B cell (primary cell): Measurements from ENCODE around the gene SETD6. TPM values are rescaled to one million over a fixed set of nuclear protein-coding genes. Genes with fewer than 3 reads are reported as not detected.

Experiments used
- ATAC-seq: fragments of 200-7000 bp; cut with Tn5 transposase; one replicate; pipeline ENCODE4 v1.10.0; 2021; ENCODE audit warnings: low read depth, mild to moderate bottlenecking, moderate number of reproducible peaks, moderate library complexity
- CTCF ChIA-PET: fragments of 350-600 bp; sonication (Branson Sonifier 250); formaldehyde crosslinking; loops from one replicate; lab custom pipeline; 2021; ENCODE audit warnings: antibody characterized with exemption, inconsistent platforms; lab: Charles Lee
- POLR2A ChIA-PET: fragments of 350-600 bp; sonication (Branson Sonifier 250); formaldehyde crosslinking; loops from one replicate; lab custom pipeline; 2021; ENCODE audit warnings: antibody characterized with exemption; lab: Charles Lee
- DNase-seq: peaks from one replicate; pipeline ENCODE4 v3.0.0; 2013
- H2AFZ ChIP-seq: 2 replicates; pipeline ENCODE4 v1.6.1; 2012; ENCODE audit warnings: mild to moderate bottlenecking, low read depth, low read length; ENCODE audit not compliant: insufficient read depth, poor library complexity, severe bottlenecking
- H3K27ac ChIP-seq, 2 donors: 1 replicate in 1 of 2; 2 replicates in 1 of 2; pipeline ENCODE4 v1.5.1; 2012 to 2013; ENCODE audit warnings: low read length in 2 of 2, mild to moderate bottlenecking in 2 of 2, moderate library complexity in 1 of 2
- H3K27me3 ChIP-seq, 4 experiments: fragments of 200-600 bp in 1 of 4; sonication (generic) in 1 of 4; replicated peaks in 1 of 4; 1 replicate in 2 of 4; 2 replicates in 2 of 4; pipeline versions ENCODE4 v1.6.1 to v1.7.0; 2013 to 2016; ENCODE audit warnings: low read length in 3 of 4, mild to moderate bottlenecking in 2 of 4, mixed read lengths in 1 of 4, moderate library complexity in 1 of 4; ENCODE audit not compliant: insufficient read depth in 4 of 4, control insufficient read depth in 3 of 4; ENCODE audit errors: control extremely low read depth in 1 of 4
- H3K36me3 ChIP-seq, 2 experiments: replicated peaks in 1 of 2; 1 replicate in 1 of 2; 2 replicates in 1 of 2; pipeline versions ENCODE4 v1.6.1 to v1.7.1; 2013; ENCODE audit warnings: low read length in 1 of 2; ENCODE audit not compliant: insufficient read depth in 2 of 2, control insufficient read depth in 1 of 2; ENCODE audit errors: control extremely low read depth in 1 of 2, extremely low read depth in 1 of 2
- H3K4me1 ChIP-seq, 2 donors: fragments of 200-600 bp in 1 of 2; sonication (generic) in 1 of 2; 1 replicate in 1 of 2; 2 replicates in 1 of 2; pipeline versions ENCODE4 v1.5.1 to v1.6.1; 2013 to 2017; ENCODE audit warnings: low read length in 2 of 2; ENCODE audit not compliant: control insufficient read depth in 2 of 2, insufficient read depth in 2 of 2
- H3K4me2 ChIP-seq: replicated peaks from 2 replicates; pipeline ENCODE3; 2012; ENCODE audit warnings: mild to moderate bottlenecking, low read depth, low read length; ENCODE audit not compliant: poor library complexity, severe bottlenecking
- H3K4me3 ChIP-seq, 5 experiments: fragments of 200-600 bp in 1 of 5; sonication (generic) in 1 of 5; 1 replicate in 3 of 5; 2 replicates in 2 of 5; pipeline versions ENCODE4 v1.5.1 to v1.7.0; 2011 to 2016; ENCODE audit warnings: low read length in 4 of 5, mild to moderate bottlenecking in 4 of 5, low read depth in 2 of 5, control low read depth in 1 of 5, moderate library complexity in 1 of 5; ENCODE audit not compliant: insufficient read depth in 1 of 5; ENCODE audit errors: control extremely low read depth in 1 of 5, extremely low read depth in 1 of 5
- H3K79me2 ChIP-seq: fragments of 200-600 bp; sonication (generic); one replicate; pipeline ENCODE4 v1.6.0; 2016; ENCODE audit warnings: low read length; ENCODE audit not compliant: control insufficient read depth, insufficient read depth
- H3K9ac ChIP-seq: fragments of 200-600 bp; sonication (generic); 2 replicates; pipeline ENCODE4 v1.6.1; 2017; ENCODE audit warnings: mild to moderate bottlenecking, low read length, moderate library complexity
- H3K9me3 ChIP-seq, 3 donors: one replicate each; pipeline versions ENCODE4 v1.6.1 to v1.7.1; 2013; ENCODE audit warnings: low read length in 2 of 3; ENCODE audit not compliant: control insufficient read depth in 2 of 3, insufficient read depth in 1 of 3; ENCODE audit errors: control extremely low read depth in 1 of 3
- H4K20me1 ChIP-seq: 2 replicates; pipeline ENCODE4 v1.6.0; 2012; ENCODE audit warnings: mild to moderate bottlenecking, low read length; ENCODE audit not compliant: insufficient read depth, control insufficient read depth, poor library complexity, severe bottlenecking
- H3K27ac Mint-ChIP-seq: one replicate; pipeline ENCODE4 v1.8.0; 2021; ENCODE audit warnings: mixed read lengths
- H3K27me3 Mint-ChIP-seq: one replicate; pipeline ENCODE4 v1.8.0; 2021; ENCODE audit warnings: mixed read lengths
- H3K4me1 Mint-ChIP-seq: one replicate; pipeline ENCODE4 v1.8.0; 2021; ENCODE audit warnings: mixed read lengths
- H3K4me3 Mint-ChIP-seq: one replicate; pipeline ENCODE4 v1.8.0; 2021; ENCODE audit warnings: mixed read lengths
- H3K9me3 Mint-ChIP-seq: one replicate; pipeline ENCODE4 v1.8.0; 2022; ENCODE audit warnings: mixed read lengths; ENCODE audit not compliant: insufficient read depth
- EZH2 ChIP-seq: IDR thresholded peaks from 2 replicates; pipeline ENCODE4 v1.6.1; 2012; ENCODE audit warnings: borderline replicate concordance, low read depth, mild to moderate bottlenecking, moderate library complexity, low read length; ENCODE audit not compliant: insufficient read depth, poor library complexity, severe bottlenecking
- WGBS: methylation state at CpG from one replicate; pipeline ENCODE4 v1.1.5; 2013; ENCODE audit warnings: missing lambda C conversion rate; ENCODE audit not compliant: insufficient coverage; 5-methylcytosine and 5-hydroxymethylcytosine counted together
- intact Hi-C: fragments of 100-400 bp; cut with micrococcal nuclease; formaldehyde crosslinking; loops from one replicate; pipeline ENCODE4 v1.10.0; 2022
- polyA plus RNA-seq: library from polyadenylated mRNA; depleted of rRNA; stranded (reverse); fragments of >200 nt; gene quantifications from 2 replicates; pipeline ENCODE4 v1.2.3, GENCODE V29; 2012
- total RNA-seq, 2 donors: library from RNA; stranded (reverse); fragments of 120-200 nt in 1 of 2; gene quantifications; 1 replicate in 1 of 2; 2 replicates in 1 of 2; pipeline versions ENCODE4 v1.2.3 to v1.2.4, GENCODE V29; 2013 to 2022
- TF ChIP-seq, protein P1 (sequence below): fragments of 200-600 bp; IDR thresholded peaks from one replicate; pipeline ENCODE4 v1.8.0; 2022; ENCODE audit warnings: antibody characterized with exemption, mild to moderate bottlenecking

SETD6 gene
- total and polyA plus RNA-seq, 2 donors (not counting 1 experiment from before 2014, with no cell fraction given), result 24.2 to 37.4 TPM

DNA sequence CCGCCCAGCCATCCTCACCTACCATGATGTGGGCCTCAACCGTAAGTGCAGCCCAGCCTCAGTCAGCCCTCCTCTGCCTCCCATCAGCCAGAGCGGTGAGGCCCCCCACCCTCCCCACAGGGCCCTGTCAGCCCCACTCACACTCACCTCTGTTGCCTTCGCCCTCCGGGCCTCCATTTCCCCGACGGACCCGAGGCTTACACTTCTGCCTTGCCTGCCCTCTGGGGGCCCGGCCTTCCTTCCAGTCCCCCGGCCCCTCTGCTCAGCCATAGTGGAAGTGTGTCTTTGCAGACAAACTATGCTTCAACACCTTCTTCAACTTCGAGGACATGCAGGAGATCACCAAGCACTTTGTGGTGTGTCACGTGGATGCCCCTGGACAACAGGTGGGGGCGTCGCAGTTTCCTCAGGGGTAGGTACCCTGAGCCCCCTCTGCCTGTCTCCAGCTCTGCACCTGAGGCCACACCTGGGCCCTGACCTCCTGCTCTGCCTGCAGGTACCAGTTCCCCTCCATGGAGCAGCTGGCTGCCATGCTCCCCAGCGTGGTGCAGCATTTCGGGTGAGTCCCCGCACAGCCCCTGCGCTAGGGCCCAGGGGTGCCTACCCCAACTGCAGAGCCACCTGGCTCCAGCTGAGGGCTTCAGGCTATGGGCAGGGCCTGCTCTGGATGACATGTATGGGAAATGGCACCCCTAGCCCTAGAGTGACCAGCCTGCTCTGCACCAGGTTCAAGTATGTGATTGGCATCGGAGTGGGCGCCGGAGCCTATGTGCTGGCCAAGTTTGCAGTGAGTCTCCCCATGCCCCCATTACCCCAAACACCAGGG is 11.2 kb upstream of the SETD6 start:
- H3K27me3 ChIP-seq, result peaks cover 0 to 47% (median 17%) of the 10 kb centered on the region in 4 experiments
- POLR2A ChIA-PET, result no interaction called here
- no peak for DNase-seq

More for the DNA sequence above, 11.2 kb upstream of the SETD6 start:
- Histone ChIP-seq H3K4me3 (no peak overlapping the region), H3K4me1 (peaks cover 23 to 25% of the 10 kb centered on the region in 2 donors), H3K9ac (no peak overlapping the region), H2AFZ (no peak overlapping the region), H3K27ac (no peak overlapping the region), H3K9me3 (peaks cover 0 to 12% (median 0%) of the 10 kb centered on the region in 3 donors), H3K79me2 (no peaks in the 10 kb centered on the region), H3K36me3 (no peaks in the 10 kb centered on the region), H3K4me2 (no peak overlapping the region), H4K20me1 (no peaks in the 10 kb centered on the region)
- CTCF ChIA-PET, result no interaction called here
- no peaks in the 10 kb centered on the region for H3K9me3 Mint-ChIP-seq
- intact Hi-C loops, result no loop called here
- no peak overlapping the region for H3K27ac Mint-ChIP-seq
- no peak for ATAC-seq
- H3K27me3 Mint-ChIP-seq, result peaks cover 18% of the 10 kb centered on the region
- WGBS, result 96% methylated on average over 18 of the region's 21 CpGs
- no peak overlapping the region for H3K4me3 Mint-ChIP-seq
- TF ChIP-seq, protein P1, sequence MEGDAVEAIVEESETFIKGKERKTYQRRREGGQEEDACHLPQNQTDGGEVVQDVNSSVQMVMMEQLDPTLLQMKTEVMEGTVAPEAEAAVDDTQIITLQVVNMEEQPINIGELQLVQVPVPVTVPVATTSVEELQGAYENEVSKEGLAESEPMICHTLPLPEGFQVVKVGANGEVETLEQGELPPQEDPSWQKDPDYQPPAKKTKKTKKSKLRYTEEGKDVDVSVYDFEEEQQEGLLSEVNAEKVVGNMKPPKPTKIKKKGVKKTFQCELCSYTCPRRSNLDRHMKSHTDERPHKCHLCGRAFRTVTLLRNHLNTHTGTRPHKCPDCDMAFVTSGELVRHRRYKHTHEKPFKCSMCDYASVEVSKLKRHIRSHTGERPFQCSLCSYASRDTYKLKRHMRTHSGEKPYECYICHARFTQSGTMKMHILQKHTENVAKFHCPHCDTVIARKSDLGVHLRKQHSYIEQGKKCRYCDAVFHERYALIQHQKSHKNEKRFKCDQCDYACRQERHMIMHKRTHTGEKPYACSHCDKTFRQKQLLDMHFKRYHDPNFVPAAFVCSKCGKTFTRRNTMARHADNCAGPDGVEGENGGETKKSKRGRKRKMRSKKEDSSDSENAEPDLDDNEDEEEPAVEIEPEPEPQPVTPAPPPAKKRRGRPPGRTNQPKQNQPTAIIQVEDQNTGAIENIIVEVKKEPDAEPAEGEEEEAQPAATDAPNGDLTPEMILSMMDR, result no peak
- no peak for TF ChIP-seq EZH2
- peaks cover 22% of the 10 kb centered on the region for H3K4me1 Mint-ChIP-seq
